Heart left ventricle (tissue), 16 donors: Measurements from ENCODE around the gene SCGB1D4. TPM values are rescaled to one million over a fixed set of nuclear protein-coding genes. Genes with fewer than 3 reads are reported as not detected.

Experiments used
- ATAC-seq, 4 donors: fragments of 200-7000 bp; cut with Tn5 transposase; one replicate each; pipeline ENCODE4 v1.9.1; 2020 to 2022; ENCODE audit warnings: moderate library complexity in 4 of 4, mild to moderate bottlenecking in 3 of 4, moderate number of reproducible peaks in 1 of 4
- DNase-seq, 5 donors: peaks; one replicate each; pipeline ENCODE4 v3.0.0-alpha.2; 2020
- H3K27ac ChIP-seq, 12 donors: fragments of 200-600 bp; sonication (generic) in 4 of 12; one replicate each; pipeline versions ENCODE4 v1.5.0 to v1.8.0; 2016 to 2022; ENCODE audit warnings: mild to moderate bottlenecking in 2 of 12
- H3K27me3 ChIP-seq, 9 donors: fragments of 200-600 bp; sonication (generic) in 2 of 9; one replicate each; pipeline versions ENCODE4 v1.5.1 to v1.8.0; 2016 to 2022; ENCODE audit warnings: mild to moderate bottlenecking in 3 of 9
- H3K36me3 ChIP-seq, 9 donors: fragments of 200-600 bp; sonication (generic) in 2 of 9; one replicate each; pipeline versions ENCODE4 v1.5.0 to v1.8.0; 2018 to 2022; ENCODE audit warnings: mild to moderate bottlenecking in 2 of 9
- H3K4me1 ChIP-seq, 12 donors: fragments of 200-600 bp; sonication (generic) in 4 of 12; one replicate each; pipeline versions ENCODE4 v1.5.0 to v1.8.0; 2016 to 2022; ENCODE audit warnings: mild to moderate bottlenecking in 3 of 12
- H3K4me3 ChIP-seq, 12 donors: fragments of 200-600 bp; sonication (generic) in 4 of 12; one replicate each; pipeline versions ENCODE4 v1.5.0 to v1.8.0; 2017 to 2022; ENCODE audit warnings: mild to moderate bottlenecking in 9 of 12, moderate library complexity in 4 of 12
- H3K9me3 ChIP-seq, 12 donors: fragments of 200-600 bp; sonication (generic) in 4 of 12; one replicate each; pipeline versions ENCODE4 v1.5.0 to v1.8.0; 2016 to 2022; ENCODE audit warnings: mild to moderate bottlenecking in 1 of 12
- CTCF ChIP-seq, 12 donors: fragments of 200-600 bp; sonication (generic) in 4 of 12; IDR thresholded peaks; one replicate each; pipeline versions ENCODE4 v1.5.0 to v1.8.0; 2018 to 2022; ENCODE audit warnings: antibody characterized with exemption in 12 of 12, mild to moderate bottlenecking in 5 of 12
- POLR2A ChIP-seq, 2 donors: fragments of 450-650 bp; IDR thresholded peaks; one replicate each; pipeline ENCODE4 v1.6.1; 2017; ENCODE audit warnings: antibody characterized with exemption in 2 of 2, mild to moderate bottlenecking in 2 of 2, moderate library complexity in 2 of 2
- WGBS, 4 donors: extraction: QIAGEN DNeasy Blood & Tissue Kit in 2 of 4; methylation state at CpG; one replicate each; pipeline versions ENCODE4 v1.1.5 to v1.1.7; 2013 to 2018; 5-methylcytosine and 5-hydroxymethylcytosine counted together
- intact Hi-C, 10 donors: fragments of 100-400 bp; cut with DNase I; formaldehyde crosslinking; loops; one replicate each; pipeline versions ENCODE4 v1.11.1 to v1.14.2; 2022
- polyA plus RNA-seq, 2 donors: library from polyadenylated mRNA; stranded (reverse); fragments of 200-250 nt; gene quantifications; one replicate each; pipeline ENCODE4 v1.2.3, GENCODE V29; 2013
- total RNA-seq, 9 donors: library from RNA; depleted of rRNA in 2 of 9; stranded (reverse); fragments of >200 nt in 2 of 9; fragmentation: NEBNext Ultra II Directional in 3 of 9; extraction: Animal tissue kit (Norgen Biotek cat#: 25700) in 3 of 9; gene quantifications; one replicate each; pipeline versions ENCODE4 v1.1.0 to v1.2.4, GENCODE V29; 2016 to 2023
- donor health status: ischemic (EF 13 %, LVEDD 7.1; RV severe dilation, severe dysfunction).
- donor health status: healthy with polysubstance abuse.
- donor health status: DM: no; HTN: yes; CAD: no.
- donor health status: DM: no; HTN: no; CAD: no.
- donor health status: ischemic (EF 25% LVEDD 6.9; RV normal size, moderate dysfunction).
- donor health status: ischemic (EF 25% LVEDD 5.7; RV mildly dilated, moderate dysfunction).
- donor health status: healthy.
- donor health status: DM: yes; HTN: yes; CAD: no.
- donor health status: ischemic (EF 35%, LVEDD 5.7; RV mildly dilated, moderate dysfunction).
- donor health status: nonischemic (EF 11% LVEDD 7.7; RV severe dilation, severe dysfunction).
- donor health status: DM: yes; HTN: yes; CAD: no.
- donor health status: PGD.
- donor health status: ischemic (EF 29% LVEDD 5.4; RV normal size, mild dysfunction).
- donor health status: nonischemic (EF 23%, LVEDD 6.1; RV moderate dilation, normal function).

The SCGB1D4 gene
- total and polyA plus RNA-seq, 11 donors: not detected

- H3K9me3 ChIP-seq: no peaks in the 10 kb centered on the region
- H3K27me3 ChIP-seq: peaks cover 0 to 12% (median 0%) of the 10 kb centered on the region in 9 donors
- peak in 3 of 5 donors; percentile 23 to 75 (median 42) for DNase-seq
- no peaks in the 10 kb centered on the region for H3K36me3 ChIP-seq
- no peak overlapping the region for H3K4me3 ChIP-seq
- TF ChIP-seq POLR2A (IDR thresholded peaks at IDR 0.05): no peak
- peak in 10 of 12 donors; percentile 19 to 72 (median 41) for TF ChIP-seq CTCF (IDR thresholded peaks at IDR 0.05)
- no peak overlapping the region for H3K27ac ChIP-seq
- intact Hi-C loops: no loop called here
- 31 to 44% (median 36%) methylated on average over 14 to 18 of the region's 18 CpGs for WGBS, 4 donors
- peak in 1 of 4 donors; percentile 67 for ATAC-seq
- H3K4me1 ChIP-seq: peaks cover 0 to 6% (median 0%) of the 10 kb centered on the region in 12 donors
Observed at GRCh38 chr11:62324731-62325556, 26.1 kb upstream of the SCGB1D4 start.

GRCh38 chr11:62322524-62322923, 23.6 kb upstream of the SCGB1D4 start:
- Histone ChIP-seq H3K27ac (no peak overlapping the region), H3K4me1 (no peaks in the 10 kb centered on the region), H3K4me3 (no peak overlapping the region), H3K36me3 (no peaks in the 10 kb centered on the region), H3K27me3 (peaks cover 0 to 12% (median 0%) of the 10 kb centered on the region in 9 donors), H3K9me3 (no peaks in the 10 kb centered on the region)
- 76 to 94% (median 87%) methylated on average over 1 to 2 of the region's 2 CpGs for WGBS, 4 donors
- TF ChIP-seq CTCF (IDR thresholded peaks at IDR 0.05): no peak
- TF ChIP-seq POLR2A (IDR thresholded peaks at IDR 0.05): no peak
- no peak for DNase-seq
- intact Hi-C loops: no loop called here
- no peak for ATAC-seq

GRCh38 chr11:62315431-62315830, 16.6 kb upstream of the SCGB1D4 start:
- Histone ChIP-seq H3K4me3 (no peak overlapping the region), H3K9me3 (no peaks in the 10 kb centered on the region), H3K36me3 (no peaks in the 10 kb centered on the region), H3K4me1 (peaks cover 0 to 18% (median 0%) of the 10 kb centered on the region in 12 donors), H3K27ac (no peak overlapping the region), H3K27me3 (peaks cover 0 to 30% (median 0%) of the 10 kb centered on the region in 9 donors)
- DNase-seq (no peak), ATAC-seq (no peak)
- intact Hi-C loops: no loop called here
- 67 to 77% (median 69%) methylated on average over 1 of the region's 1 CpG for WGBS, 4 donors
- TF ChIP-seq POLR2A (IDR thresholded peaks at IDR 0.05): no peak
- no peak for TF ChIP-seq CTCF (IDR thresholded peaks at IDR 0.05)

GRCh38 chr11:62309991-62310390, 11.1 kb upstream of the SCGB1D4 start:
- DNase-seq: no peak
- no peak for TF ChIP-seq CTCF (IDR thresholded peaks at IDR 0.05)
- no peak for TF ChIP-seq POLR2A (IDR thresholded peaks at IDR 0.05)
- H3K4me1 ChIP-seq: peaks cover 0 to 10% (median 0%) of the 10 kb centered on the region in 12 donors
- H3K27ac ChIP-seq: no peak overlapping the region
- H3K4me3 ChIP-seq: no peak overlapping the region
- no peaks in the 10 kb centered on the region for H3K36me3 ChIP-seq
- peaks cover 0 to 14% (median 0%) of the 10 kb centered on the region in 12 donors for H3K9me3 ChIP-seq
- intact Hi-C loops: loop anchor here in 9 of 10 donors (2.0 to 5.0 kb wide), 4 partner anchors 137 to 513 kb away; no protein-coding TSS in a partner anchor
- 52 to 58% (median 54%) methylated on average over 7 of the region's 7 CpGs for WGBS, 4 donors
- H3K27me3 ChIP-seq: peaks cover 0 to 62% (median 0%) of the 10 kb centered on the region in 9 donors
- ATAC-seq: no peak
